GM18870 (cell line): ENCODE data around the gene SEC16A.

Experiments used
- ATAC-seq: cut with Tn5 transposase; IDR thresholded peaks from one replicate; pipeline ENCODE4 v1.9.1; 2021; ENCODE audit warnings: moderate library complexity; ENCODE audit not compliant: unreplicated experiment

SEC16A gene

DNA sequence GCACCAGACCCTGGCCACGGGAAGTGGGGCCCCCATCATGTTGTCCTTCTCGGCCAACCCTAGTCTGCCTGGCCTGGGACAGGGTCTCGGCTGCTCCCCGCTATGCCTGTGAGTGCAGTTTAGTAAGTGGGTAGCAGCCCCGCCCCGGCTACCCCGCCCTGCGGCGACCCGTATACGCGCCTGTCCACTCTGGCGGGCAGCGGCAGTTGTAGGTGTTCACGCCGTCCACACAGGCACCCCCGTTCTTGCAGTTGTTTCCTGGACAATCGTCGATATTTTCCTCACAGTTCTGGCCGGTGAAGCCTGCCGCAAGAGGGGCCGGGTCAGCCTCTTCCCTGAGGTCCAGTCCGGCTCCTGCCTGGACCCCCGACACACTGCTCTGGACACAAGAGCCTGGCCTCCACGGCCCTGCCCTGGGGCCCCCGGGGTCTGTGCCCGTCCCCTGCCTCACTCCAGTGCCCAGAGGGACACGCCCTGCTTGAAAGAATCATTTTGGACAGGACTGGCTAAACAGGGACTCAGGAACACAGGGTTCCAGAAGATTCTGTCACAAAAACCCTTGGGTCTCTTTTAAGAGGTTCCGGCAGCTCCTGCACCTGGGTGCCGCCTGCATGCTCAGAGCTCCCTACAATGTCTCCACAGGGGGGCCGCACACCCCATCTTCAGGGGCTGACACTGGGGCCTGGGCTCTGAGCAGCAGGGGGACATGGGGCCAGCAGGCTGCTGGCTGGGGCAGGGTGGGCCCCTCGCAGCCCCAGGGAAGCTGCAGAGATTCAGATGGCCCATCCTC is 36.6 kb upstream of the SEC16A start:
- no peak for ATAC-seq

DNA sequence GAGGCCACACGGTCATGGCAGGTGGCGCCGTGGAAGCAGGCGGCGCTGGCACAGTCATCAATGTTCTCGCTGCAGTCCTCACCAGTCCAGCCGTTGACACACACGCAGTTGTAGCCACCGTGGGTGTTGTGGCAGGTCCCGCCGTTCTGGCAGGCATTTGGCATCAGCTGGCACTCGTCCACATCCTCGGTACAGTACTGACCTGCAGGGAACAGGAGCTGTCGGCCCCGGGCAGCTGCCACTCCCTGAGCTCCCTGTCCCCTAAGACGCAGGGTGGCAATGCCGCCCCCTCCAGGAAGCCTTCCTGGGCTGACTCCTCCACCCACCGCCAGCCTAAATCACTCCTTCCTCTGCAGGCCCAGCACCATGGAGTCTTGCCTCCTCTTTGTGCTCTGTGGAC is 35.8 kb upstream of the SEC16A start:
- no peak for ATAC-seq

DNA sequence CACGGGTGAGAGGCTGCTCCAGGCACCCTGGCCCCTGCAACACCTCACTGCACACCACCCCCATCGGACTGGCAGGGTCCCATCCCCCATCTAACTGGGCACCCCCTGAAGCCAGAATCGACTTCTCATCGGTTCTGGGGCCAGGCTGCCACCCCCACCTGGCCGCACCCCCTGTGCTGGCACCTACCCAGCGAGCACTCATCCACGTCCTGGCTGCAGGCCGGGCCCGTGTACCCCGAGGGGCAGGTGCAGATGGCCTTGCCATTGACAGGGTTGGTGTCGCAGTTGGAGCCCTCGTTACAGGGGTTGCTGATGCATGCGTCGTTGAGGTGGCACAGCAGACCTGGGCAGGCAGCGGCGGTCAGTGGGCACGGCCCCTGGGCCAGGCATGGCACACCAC is 35.1 kb upstream of the SEC16A start:
- no peak for ATAC-seq

DNA sequence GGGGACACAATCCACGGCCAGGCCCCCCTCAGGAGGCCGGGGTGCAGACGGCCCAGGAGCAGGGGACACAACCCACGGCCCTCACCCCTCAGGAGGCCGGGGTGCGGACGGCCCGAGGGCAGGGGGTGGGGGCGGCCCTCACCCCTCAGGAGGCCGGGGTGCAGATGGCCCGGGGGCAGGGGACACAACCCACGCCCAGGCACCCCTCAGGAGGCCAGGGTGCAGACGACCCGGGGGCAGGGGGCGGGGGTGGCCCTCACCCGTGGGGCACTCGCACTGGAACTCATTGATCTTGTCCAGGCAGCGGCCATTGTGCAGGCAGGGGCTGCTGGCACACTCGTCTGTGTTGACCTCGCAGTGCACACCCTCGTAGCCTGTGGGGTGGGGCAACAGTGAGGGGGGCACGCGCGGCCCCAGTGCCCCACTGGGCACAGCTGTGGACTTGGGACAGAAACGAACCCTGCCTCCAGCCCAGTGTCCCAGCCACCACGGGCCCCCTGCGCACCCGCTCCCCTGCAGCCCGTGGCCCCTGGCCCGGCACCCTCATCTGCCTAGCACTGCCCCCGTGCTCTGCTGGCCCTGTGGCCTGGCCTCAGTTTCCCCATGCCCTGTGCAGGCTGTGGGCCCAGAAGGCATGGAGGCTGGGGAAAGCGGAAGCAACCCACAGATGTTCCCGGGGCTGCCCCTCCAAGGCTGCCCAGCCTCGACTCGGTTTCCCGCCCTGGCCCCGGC is 34.3 kb upstream of the SEC16A start:
- ATAC-seq: no peak

DNA sequence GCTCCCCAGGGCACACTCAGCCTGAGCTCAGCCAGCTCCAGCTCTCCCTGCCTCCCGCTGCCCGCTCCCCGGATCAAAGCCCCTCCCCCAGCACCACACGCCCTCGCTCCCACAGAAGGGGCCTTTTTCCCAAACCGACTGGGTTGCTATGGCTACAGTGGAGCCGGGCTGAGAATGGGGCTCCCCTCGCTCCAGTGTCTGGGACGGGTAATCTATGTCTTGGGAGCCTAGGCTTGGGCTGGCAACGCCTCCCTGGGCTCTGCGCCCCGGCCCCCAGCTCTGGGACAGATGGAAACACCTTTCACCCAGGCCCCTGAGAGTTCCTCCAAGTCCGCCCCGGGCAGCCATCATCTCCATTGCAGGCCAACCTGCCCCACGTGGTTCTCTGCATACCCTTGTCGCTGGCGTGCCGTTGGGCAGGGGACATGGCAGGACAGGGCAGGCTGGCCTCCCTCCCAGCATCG is 33.4 kb upstream of the SEC16A start:
- no peak for ATAC-seq

DNA sequence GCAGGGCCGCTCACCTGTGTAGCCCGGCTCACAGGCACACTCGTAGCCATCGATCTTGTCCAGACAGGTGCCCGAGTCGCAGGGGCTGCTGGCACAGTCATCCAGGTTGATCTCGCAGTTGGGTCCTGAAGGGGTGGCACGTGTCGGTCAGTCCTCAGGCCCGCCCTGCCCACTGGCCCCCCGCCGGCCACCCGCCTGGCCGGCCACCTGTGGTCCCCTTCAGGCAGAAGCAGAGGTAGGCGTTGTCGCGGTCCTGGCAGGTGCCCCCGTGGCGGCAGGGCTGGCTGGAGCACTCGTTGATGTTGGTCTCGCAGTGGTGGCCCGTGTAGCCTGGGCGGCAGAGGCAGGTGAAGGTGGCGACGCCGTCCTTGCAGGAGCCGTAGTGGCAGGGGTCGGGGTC is 32.4 kb upstream of the SEC16A start:
- no peak for ATAC-seq

DNA sequence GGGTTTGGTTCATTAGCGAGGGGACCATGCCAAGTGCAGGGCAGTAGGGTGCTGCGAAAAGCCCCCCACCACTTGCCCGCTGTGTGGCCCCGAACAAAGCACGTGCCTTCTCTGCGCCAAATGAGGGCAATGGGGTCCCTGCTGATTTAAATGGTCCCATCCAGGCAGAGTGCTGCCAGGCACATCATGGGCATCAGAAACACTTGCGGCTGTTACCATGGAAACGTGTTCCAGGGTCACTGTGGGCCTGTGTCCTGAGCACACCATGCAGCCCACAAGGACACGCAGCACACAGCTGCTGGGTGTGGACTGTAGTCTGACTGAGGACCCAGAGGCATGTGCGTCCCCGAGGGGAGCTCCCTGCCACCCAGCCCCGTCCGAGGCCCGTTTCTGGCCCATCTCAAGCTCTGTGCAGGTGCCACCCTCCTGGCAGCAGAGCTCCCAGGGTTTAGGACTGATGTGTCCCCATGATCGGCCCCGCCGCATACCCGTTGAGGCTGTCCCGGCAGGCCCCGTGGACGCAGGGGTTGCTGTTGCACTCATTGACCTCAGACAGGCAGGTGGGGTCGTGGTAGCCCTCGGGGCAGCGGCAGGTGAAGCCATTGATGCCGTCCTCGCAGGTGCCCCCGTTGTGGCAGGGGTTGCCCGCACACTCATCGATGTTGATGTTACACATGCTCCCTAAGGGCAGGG is 31.3 kb upstream of the SEC16A start:
- no peak for ATAC-seq

DNA sequence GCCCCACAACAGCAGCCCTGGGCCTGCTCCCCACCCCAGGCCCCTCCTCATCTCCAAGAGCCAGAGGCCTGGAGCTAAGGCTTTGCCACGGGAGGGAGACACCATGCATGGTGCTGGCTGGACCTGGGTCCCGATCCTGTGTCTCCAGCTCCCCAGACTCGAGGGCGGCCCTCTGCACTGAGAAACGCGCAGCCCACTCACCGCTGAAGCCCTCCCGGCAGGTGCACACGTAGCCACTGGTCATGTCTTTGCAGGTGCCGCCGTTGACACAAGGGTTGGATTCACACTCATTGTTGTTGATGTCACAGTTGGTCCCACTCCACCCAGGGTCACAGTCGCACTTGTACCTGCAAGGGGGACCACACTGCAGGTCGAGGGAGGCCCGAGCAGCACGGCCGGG is 30.4 kb upstream of the SEC16A start:
- no peak for ATAC-seq

DNA sequence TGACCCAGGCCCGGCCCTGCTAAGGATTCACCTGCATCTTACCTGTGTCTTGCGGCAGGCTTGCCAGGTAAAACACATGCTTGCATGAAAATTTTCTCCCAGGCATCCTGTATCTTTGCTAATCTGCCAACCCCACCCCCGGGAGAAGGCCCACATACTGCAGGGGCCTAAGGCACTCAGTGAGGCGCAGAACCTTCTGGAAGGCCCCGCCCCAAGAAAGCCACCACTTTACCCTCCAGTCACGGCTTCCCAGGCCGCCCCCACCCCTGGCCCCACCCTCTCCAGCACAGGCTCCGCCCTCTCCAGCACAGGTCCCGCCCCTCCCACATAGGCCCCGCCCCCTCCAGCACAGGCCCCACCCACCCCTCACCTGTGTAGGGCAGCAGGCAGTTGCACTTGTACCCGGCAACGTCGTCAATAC is 29.8 kb upstream of the SEC16A start:
- no peak for ATAC-seq

DNA sequence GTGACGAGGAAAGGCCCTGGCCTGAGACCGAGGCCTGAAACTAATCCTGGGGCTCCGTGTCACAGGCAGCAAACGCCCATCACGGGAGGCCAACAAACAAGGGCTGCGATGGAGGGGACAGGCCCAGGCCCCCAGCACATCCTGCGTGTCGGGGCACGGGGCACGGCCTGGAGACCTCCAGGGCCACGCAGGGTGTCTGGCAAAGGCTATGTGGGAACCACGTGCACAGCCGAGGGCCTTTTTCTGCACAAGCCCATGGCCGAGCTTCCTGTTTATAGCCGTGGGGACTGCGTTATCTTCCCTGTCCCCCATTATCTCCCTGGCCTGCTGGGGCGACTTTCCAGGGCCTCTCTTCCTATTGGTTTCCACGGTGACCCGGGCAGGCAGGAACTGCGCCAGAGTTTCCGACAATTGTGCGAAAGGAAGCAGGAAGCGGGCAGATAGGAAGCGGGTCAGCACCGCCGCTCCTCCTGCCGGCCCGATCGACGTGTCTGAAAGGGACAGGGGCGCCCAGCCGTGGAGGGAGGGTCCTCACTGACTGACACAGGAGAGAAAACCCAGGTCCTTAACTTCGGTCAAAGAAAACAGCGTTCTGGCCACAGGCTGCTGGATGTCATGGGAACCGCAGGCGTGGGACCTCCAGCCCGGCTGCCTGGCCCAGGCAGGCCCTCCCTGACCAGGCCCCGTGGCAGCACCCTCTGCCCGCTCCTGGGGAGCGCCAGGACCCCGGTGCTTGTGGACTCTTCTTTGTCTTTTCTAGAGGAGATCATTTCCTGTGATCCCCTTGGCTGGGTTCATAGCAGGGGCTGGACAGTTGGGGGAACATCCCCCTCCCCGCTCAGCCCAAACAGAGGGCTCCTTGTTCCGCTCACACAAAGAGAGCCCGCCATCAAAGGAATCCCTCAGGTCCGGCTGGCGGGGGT is 29.1 kb upstream of the SEC16A start:
- ATAC-seq: no peak

DNA sequence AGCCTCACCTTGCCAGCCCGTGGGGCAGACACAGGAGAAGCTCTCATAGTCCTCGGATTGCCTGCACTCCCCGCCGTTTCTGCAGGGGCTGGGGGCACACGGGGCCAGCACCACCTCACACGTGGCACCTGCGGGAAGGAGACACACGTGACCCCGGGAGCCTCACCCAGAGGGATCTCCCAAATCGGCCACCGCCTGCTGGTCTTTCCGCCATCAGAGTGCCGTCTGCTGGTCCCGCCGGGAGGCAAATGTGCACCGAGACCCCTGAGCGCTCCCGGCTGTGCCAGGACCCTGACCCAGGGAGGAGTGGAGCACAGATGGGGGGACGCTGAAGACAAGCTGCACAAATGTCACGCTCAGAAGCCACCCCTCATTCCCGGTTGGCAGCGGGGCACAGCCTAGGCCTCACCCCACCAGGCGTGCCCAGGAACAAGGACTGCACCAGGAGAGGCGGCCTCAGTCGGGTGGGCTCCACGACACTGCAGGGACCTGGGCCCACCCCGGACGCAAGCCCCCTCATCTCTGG is 28.4 kb upstream of the SEC16A start:
- no peak for ATAC-seq

DNA sequence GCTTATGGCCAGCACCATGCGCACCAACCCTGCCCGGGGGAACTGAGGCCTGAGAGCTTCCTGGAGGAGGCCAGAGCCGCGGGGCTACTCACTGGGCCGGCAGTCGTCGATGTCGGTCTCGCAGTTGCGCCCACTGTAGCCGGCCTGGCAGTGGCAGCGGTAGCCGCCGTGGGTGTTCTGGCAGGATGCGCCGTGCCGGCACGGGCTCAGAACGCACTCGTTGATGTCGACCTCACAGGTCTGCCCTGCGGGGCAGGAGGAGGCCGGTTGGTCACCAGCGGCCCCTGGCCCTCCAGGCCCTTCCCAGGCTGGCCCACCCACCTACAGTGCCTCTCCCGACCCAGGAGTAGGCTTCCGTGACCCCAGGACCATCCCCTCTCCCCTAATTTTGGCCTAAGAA is 27.7 kb upstream of the SEC16A start:
- no peak for ATAC-seq

DNA sequence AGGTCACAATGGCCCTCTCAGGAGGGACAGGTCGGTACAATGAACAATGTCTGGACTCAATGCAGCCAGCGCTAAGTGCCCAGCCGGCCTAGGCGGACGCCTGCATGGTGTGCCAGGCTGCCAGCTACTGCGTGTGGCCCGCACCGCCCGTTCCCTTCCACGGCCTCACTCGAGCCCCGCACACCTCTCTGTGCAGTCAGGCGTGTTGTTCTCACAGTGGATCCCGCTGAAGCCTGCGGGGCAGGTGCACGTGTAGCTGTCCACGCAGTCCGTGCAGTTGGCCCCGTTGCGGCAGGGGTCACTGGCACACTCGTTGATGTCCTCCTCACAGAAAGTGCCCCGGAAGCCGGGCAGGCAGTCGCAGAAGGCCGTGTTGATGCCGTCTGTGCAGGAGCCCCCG is 26.7 kb upstream of the SEC16A start:
- no peak for ATAC-seq

DNA sequence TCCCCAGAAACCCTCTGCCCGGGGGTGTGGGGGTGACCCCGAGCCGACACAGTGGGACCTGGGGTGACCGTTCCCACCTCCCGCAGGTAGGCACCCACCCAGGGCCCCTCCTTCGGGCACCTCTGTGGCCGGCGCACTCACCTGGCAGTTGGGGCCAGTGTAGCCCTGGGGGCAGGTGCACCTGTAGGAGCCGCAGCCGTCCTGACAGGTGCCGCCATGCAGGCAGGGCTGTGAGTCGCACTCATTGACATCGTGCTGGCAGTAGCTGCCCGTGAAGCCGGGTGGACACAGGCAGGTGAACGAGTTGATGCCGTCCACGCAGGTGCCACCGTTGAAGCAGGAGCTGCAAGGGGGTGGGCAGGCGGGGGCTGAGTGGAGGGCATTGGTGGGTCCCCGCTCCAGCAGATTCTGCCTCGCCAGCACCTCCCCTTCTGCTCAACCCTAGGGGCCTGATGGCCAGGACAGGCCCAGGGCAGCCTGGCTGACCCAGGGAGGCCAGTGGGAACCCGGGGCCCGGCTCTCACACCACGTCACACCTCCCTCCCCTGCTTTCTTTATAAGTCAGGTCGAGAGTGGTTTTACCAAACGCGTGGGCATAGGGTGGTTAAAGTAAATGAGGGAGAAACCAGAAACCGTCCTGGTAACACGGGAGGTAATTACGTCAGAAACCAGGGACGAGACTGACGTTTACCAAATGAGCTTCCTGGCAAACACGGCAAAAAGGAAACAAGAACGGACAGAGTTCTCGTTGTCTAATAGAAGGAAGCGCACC is 26.1 kb upstream of the SEC16A start:
- ATAC-seq: no peak

DNA sequence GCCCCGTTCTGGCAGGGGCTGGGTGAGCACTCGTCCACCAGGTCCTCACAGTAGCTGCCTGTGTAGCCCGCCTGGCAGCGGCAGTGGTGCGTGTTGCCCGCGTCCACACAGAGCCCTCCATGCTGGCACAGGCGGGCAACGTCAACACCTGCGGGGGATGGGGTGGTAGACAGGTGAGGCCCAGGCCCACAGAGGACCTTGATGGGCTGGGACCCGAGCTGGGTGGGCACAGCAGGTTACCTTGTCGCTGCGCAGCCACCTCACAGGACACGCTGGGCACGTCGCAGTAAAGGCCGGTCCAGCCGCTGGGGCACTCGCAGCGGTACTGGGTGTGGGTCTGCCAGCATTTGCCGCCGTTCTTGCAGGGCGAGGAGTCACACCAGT is 25.1 kb upstream of the SEC16A start:
- no peak for ATAC-seq

DNA sequence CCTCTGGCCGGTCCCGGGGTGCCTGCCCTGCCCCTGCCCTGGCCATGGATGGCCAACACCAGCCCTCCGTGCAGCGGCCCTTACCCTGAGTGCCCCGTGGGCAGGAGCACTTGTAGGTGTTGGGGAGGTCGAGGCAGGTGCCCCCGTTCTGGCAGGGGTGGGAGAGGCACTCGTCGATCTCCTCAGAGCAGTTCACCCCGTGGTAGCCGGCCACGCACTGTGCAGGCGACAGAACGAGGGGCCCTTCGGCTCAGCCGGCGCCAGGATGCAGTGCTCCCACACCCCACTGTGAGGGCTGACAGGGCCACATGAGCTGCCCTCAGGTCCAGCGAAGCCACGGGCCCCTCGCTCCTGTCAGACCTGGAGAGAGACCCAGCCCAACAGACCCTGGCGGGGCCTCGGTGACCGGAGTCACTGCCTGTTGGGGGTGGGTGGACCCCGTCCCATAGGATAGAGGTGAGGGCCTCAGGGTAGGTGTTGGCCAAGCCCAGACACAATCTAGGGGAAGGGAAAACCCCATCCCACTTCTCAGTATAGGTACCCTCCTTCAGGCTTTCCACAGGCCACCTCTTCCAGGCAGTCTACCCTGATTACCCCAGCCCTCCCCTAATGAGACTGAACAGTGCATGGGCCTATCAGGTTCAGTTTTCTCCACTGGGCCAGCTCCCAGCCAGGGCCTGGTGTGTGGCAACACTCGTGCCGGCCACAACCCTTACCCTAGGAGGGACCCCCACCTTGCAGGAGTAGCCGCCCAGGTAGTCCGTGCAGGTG is 24.6 kb upstream of the SEC16A start:
- ATAC-seq: no peak

DNA sequence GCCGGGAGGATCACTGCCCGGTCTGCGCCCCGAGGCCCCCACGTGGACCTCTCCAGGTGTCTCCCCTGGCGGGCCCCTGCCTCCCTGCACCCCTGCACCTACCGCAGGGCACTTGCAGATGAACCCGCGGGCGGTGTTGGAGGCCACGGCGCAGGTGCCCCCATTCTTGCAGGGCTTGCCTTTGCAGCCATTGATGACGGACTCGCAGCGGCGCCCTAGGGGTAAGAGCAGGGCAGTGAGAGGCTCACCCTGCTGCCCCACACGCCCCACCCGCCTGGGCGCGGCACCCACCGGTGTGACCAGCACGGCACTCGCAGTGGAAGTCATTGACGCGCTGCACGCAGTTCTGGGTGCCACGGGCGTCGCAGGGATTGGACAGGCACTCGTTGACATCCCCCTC is 23.6 kb upstream of the SEC16A start:
- no peak for ATAC-seq

DNA sequence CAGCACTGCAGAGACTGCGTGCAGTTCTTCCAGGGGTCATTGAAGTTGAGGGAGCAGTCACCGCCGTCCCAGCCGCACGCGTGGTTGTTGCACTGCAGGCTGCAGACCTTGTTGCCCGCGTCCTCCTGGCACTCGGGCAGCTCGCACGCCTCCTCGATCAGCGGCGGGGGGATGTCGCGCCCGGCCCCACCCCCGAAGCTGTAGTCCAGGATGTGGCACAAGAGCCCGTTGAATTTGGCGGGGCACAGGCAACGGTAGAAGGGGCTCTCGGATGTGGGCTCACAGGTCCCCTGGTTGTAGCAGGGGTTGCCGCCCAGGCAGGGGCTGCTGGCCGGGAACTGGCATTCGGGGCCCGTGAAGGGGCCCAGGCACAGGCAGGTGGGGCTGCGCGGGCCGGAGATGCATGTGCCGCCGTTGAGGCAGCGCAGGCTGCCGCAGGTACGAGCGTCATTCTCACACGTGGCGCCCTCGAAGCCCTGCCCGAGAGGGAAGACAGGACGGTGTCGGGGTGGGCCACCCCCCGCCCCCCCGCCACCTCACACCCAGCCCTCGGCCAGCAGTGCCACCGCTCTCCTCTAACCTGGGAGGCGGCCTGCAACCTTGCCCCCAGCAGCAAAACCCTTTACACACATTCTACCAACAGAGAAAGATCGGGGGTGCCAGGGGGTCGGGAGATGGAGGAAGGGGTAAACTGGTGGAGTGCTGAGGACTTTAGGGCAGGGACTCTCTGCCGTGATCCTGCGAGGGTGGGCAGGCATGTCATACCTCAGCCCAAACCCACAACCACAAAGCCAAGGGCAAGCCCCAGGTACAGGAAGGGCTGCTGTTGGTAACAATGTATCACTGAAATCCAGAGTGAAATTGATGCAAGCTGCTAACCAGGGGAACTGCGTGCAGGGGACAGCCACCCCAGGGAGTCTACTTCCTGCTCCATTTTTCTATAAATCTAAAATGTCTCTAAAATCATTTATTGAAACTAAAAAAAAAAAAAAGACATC is 22.9 kb upstream of the SEC16A start:
- ATAC-seq: no peak
